Esophagus squamous epithelium (tissue), 4 donors: Measurements from ENCODE around the gene CFAP20DC.

ENCODE experiments used
- POLR2A ChIP-seq, 4 donors: fragments of 450-650 bp; IDR thresholded peaks; one replicate each; pipeline ENCODE4 v1.6.1; 2017; ENCODE audit warnings: antibody characterized with exemption in 4 of 4, mild to moderate bottlenecking in 4 of 4, moderate library complexity in 3 of 4
- TF ChIP-seq, protein P1 (sequence below), 6 experiments: fragments of 450-650 bp in 4 of 6; fragments of 200-600 bp in 2 of 6; sonication (generic) in 2 of 6; IDR thresholded peaks; one replicate each; pipeline ENCODE4 v1.5.1; 2016 to 2019; ENCODE audit warnings: antibody characterized with exemption in 6 of 6, mild to moderate bottlenecking in 4 of 6, moderate library complexity in 4 of 6

DNA sequence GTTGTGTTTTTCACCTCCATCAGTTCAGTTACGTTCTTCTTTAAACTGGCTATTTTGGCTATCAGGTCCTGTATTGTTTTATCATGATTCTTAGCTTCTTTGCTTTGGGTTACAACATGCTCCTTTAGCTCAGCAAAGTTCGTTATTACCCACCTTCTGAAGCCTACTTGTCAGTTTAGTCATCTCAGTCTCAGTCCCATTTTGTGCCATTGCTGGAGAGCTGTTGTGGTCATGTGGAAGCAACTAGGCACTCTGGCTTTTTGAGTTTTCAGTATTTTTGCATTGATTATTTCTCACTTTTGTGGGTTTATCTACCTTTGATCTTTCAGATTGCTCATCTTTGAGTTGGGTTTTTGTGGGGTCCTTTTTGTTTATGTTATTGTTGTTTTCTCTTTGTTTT is 151.3 kb downstream of the CFAP20DC start:
- TF ChIP-seq, protein P1, sequence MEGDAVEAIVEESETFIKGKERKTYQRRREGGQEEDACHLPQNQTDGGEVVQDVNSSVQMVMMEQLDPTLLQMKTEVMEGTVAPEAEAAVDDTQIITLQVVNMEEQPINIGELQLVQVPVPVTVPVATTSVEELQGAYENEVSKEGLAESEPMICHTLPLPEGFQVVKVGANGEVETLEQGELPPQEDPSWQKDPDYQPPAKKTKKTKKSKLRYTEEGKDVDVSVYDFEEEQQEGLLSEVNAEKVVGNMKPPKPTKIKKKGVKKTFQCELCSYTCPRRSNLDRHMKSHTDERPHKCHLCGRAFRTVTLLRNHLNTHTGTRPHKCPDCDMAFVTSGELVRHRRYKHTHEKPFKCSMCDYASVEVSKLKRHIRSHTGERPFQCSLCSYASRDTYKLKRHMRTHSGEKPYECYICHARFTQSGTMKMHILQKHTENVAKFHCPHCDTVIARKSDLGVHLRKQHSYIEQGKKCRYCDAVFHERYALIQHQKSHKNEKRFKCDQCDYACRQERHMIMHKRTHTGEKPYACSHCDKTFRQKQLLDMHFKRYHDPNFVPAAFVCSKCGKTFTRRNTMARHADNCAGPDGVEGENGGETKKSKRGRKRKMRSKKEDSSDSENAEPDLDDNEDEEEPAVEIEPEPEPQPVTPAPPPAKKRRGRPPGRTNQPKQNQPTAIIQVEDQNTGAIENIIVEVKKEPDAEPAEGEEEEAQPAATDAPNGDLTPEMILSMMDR (IDR thresholded peaks at IDR 0.05) = no peak
- no peak for TF ChIP-seq POLR2A (IDR thresholded peaks at IDR 0.05)
